ENCODE measurements around the gene CACHD1. TPM values are rescaled to one million over a fixed set of nuclear protein-coding genes. Genes with fewer than 3 reads are reported as not detected.

Gene CACHD1
- total and polyA plus RNA-seq, 9 of the 15 experiments (the other 6 are each of a cell fraction or from before 2014, with no cell fraction given), result 0.07 TPM; not detected in 8

DNA sequence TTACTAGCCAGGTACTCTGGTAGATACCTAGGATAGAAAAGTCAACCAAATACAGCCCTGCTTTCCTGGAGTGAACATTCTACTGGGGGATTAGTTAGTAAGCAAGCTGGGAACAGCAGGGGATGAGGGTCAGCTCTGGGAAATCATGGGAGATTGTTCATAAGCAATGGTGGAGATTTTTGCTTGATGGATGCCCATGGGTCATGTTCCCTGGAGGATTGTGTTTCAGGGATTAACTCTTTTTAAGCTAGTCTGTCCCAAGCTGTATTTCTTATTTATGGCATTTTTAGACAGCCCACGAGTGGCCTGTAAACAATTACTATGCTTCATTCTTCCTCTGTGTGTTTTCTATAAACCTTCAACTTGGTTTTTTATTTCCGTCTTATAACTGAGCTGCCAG, 18.9 kb downstream of the CACHD1 start (continued):
- no peak for TF ChIP-seq FOXA1 (IDR thresholded peaks at IDR 0.05; ENCODE audit: borderline replicate concordance)
- no peak for TF ChIP-seq KDM5B (IDR thresholded peaks at IDR 0.05; ENCODE audit: insufficient replicate concordance, low read depth, low read length)
- TF ChIP-seq VEZF1 (CRISPR knock-in tag; IDR thresholded peaks at IDR 0.05), result no peak
- no peak for TF ChIP-seq ZNF644 (tag; IDR thresholded peaks at IDR 0.05; ENCODE audit: low read depth)

GRCh38 chr1:64489707-64490106, 19.8 kb downstream of the CACHD1 start:
- Histone ChIP-seq H3K4me1 (replicated peaks in 1 of 2; ENCODE audit: control insufficient read depth in 2 of 2, insufficient read depth in 2 of 2, low read length in 2 of 2) (no peaks in the 10 kb centered on the region), H3K27ac (ENCODE audit: extremely low read depth, low read depth, low read length) (no peak overlapping the region), H3K36me3 (ENCODE audit: control insufficient read depth, insufficient read depth, low read length) (no peaks in the 10 kb centered on the region), H2AFZ (ENCODE audit: low read depth, low read length) (no peak overlapping the region), H3K79me2 (ENCODE audit: control insufficient read depth, insufficient read depth, low read length) (no peaks in the 10 kb centered on the region), H4K20me1 (replicated peaks; ENCODE audit: control insufficient read depth, insufficient read depth, low read length) (no peaks in the 10 kb centered on the region), H3K9me3 (replicated peaks; ENCODE audit: control insufficient read depth, insufficient read depth, low read depth, low read length) (no peaks in the 10 kb centered on the region), H3K9ac (ENCODE audit: insufficient read depth in 1 of 2, low read depth in 2 of 2, low read length in 2 of 2) (no peak overlapping the region), H3K4me2 (ENCODE audit: insufficient read depth, low read length) (no peak overlapping the region), H3K4me3 (no peak overlapping the region), H3K27me3 (ENCODE audit: control insufficient read depth in 2 of 2, insufficient read depth in 2 of 2, low read length in 2 of 2) (0 out of 5 replicates have a peak, but pooled peaks cover 0 to 6% of the 10 kb centered on the region in 2 experiments), H3K9me1 (ENCODE audit: control insufficient read depth, insufficient read depth, low read length) (no peaks in the 10 kb centered on the region)
- no peak for ATAC-seq
- intact Hi-C loops (cut with micrococcal nuclease), result no loop called here
- in situ Hi-C loops (cut with MboI), result no loop called here
- CTCF ChIA-PET (ENCODE audit: low intra/inter-chr PET ratio), result no interaction called here
- POLR2A ChIA-PET, result no interaction called here
- DNase-seq (ENCODE audit: extremely low read depth in 1 of 4, low spot score in 3 of 4), result no peak
- BruUV-seq (replicated peaks), result no TSS peak
- no peak for TF ChIP-seq FOS (IDR thresholded peaks at IDR 0.05; ENCODE audit: extremely low read depth, insufficient read length)
- TF ChIP-seq CBX3 (IDR thresholded peaks at IDR 0.05; ENCODE audit: borderline replicate concordance in 1 of 2, low read length in 2 of 2), result no peak
- TF ChIP-seq TEAD1 (CRISPR knock-in tag; IDR thresholded peaks at IDR 0.05), result no peak
- TF ChIP-seq HMBOX1 (IDR thresholded peaks at IDR 0.05), result no peak
- no peak for TF ChIP-seq NCOR1 (IDR thresholded peaks at IDR 0.05)
- no peak for FAIRE-seq

Data from K562 (cell line).